T-helper 2 cell (primary cell): Measurements from ENCODE around the gene BAIAP2L2.
"Not testable (repeated sequence)": the region's sequence is repeated elsewhere in the genome, so short reads cannot be mapped to it uniquely, and the experiment has no call there.

Source experiments
- DNase-seq, 5 experiments: peaks; one replicate each; pipeline versions ENCODE4 v3.0.0 to v3.0.0-alpha.2; 2012 to 2022
- total RNA-seq, 2 donors: gene quantifications; one replicate each; lab custom pipeline; 2026; lab: John Stamatoyannopoulos, UW

BAIAP2L2 gene
- total RNA-seq = 0.31 to 1.1 reads per million in 2 donors

DNA sequence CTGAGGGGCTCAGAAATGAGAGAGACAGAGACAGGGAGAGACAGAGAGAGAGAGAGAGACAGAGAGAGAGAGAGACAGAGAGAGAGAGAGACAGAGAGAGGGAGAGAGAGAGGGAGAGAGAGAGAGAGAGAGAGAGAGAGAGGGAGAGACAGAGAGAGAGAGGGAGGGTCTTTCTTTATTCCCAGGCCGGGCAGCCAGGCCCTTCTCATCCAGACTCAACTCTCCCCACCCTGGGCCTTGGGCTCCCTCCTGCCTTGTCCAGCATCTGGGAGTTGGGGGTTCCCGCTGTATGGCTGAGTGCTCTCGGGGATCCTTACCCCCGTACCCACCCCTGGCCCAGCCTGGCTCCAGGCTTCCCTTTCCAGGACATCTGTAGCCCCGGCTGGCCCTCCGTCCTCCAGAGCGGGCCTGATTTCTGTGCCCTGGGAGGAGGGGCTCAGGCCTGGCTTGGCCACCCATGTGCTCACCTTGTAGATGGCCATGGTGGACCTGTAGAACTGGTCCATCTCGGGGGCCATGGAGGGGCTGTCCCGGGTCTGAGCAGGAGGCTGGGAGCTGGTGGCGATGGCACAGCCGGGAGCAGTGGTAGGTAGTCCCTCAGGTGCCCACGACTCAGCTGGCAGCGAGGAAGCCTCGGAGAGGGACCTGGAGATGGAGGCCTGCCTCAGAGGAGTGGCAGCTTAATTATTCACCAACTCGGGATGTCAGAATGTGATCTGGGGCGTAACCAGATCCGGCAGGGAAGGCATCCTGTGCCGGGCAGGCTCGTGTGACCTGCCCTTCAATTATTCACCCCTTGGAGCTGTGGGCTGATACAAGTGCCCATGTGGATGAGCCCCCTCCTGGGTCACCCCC lies at the start of gene BAIAP2L2:
Gene BAIAP2L2 (minus strand): TSS at position 677 of the 855 bp plus-strand sequence. CDS start 159 bp downstream, at position 518.
- no peak for DNase-seq

GRCh38 chr22:38155703-38156102 lies 45.2 kb upstream of the BAIAP2L2 start:
- no peak for DNase-seq

GRCh38 chr22:38154563-38154915 lies 44.1 kb upstream of the BAIAP2L2 start:
- not testable (repeated sequence) for DNase-seq

GRCh38 chr22:38153821-38154562 lies 43.5 kb upstream of the BAIAP2L2 start:
- no peak for DNase-seq

DNA sequence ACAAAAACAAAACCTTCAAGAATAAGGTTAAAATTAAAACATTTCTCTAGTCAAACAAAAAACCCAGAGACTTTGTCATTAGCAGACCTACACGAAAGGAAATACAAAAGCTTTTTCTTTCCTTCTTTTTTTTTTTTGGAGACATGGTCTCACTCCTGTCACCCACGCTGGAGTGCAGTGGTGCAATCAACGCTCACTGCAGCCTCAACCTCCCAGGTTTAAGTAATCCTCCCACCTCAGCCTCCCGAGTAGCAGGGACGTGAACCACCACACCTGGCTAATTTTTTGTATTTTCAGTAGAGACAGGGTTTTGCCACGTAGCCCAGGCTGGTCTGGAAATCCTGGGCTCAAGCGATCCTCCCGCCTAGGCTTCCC lies 40.6 kb upstream of the BAIAP2L2 start:
- no peak for DNase-seq

- DNase-seq = no peak
Measured at GRCh38 chr22:38148245-38148644, 37.8 kb upstream of the BAIAP2L2 start.

DNA sequence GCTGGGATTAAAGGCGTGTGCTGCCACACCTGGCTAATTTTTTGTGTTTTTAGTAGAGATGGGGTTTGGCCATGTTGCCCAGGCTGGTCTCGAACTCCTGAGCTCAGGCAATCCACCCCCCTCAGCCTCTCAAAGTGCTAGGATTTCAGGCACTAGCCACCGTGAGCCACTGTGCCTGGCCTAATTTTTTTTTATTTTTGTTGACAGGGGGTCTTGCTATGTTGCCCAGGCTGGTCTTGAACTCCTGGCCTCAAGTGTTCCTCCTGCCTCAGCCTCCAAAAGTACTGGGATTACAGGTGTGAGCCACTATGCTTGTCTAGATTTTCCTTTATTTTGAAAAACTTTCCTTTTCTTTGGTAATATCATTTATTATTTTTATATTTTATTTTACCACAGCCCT lies 35.7 kb upstream of the BAIAP2L2 start:
- not testable (repeated sequence) for DNase-seq

DNA sequence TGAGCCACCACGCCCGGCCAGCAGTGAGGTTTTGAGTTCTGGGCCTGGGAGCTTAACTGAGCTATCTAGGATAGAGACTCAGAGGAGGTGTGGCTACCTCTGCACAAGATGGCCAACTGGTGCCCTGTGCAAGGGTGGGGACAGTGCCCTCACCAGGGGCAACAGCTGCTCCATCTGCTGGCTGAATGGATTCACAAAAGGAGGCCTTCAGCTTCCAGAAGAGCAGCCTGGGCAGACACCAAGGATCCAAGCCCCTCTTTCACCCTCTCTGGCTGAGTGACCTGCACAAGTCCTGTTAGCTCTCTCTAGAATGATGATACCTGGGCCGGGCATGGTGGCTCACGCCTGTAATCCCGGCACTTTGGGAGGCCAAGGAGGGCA lies 33.5 kb upstream of the BAIAP2L2 start:
- peak in 1 of 5 experiments; percentile 21 for DNase-seq

- no peak for DNase-seq
Measured at GRCh38 chr22:38142606-38143005, 32.1 kb upstream of the BAIAP2L2 start.

DNA sequence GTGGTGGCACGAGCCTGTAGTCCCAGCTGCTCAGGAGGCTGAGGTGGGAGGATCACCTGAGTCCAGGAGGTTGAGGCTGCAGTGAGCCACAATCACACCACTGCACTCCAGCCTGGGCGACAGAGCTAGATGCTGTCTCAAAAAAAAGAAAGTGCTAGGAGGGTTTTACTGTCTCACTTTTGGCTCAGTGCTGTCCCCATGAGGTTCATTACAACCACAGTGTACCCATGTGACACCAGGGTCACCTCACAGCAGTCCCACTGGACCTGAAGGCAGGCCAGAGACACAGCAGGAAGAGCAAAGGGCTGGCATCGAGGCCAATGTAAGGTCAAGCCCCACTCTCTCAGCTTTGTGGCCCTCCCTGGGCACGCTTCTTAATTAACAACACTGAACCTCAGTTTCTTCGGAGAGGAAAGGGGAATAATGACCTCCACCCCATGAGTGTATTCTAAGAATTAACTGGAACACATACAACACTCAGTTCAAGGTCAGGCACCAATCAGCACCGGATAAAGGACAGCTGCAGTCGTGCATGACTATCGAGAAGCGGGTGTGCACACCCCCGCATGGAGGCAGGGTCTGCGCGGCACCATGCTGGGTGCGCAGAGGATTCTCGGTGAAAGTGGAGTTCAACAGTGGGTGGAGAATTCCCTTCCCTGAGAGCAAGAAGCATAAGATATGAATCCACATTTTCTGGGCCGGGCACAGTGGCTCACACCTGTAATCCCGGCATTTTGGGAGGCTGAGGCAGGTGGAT lies 30.9 kb upstream of the BAIAP2L2 start:
- no peak for DNase-seq

GRCh38 chr22:38139901-38140300 lies 29.4 kb upstream of the BAIAP2L2 start:
- DNase-seq = no peak

DNA sequence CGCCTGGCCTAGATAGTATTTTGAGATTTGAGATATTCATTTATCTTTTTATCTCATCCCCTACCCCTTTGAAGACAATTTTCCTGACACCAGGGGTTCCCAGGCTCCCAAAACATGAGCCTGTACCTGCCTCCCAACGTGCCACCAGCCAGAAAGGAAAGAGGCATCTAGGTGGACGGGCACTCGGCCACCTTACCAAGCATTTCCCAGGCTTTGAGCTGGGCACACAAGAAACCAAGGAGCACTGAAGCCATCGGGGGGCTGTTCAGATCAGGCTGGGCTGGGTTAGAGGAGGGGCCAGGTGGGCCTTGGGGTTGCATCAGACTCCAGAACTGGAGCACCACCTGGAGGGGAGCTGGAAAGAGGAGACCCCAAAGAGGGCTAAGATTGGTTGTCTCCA lies 28.5 kb upstream of the BAIAP2L2 start:
- DNase-seq = no peak

DNA sequence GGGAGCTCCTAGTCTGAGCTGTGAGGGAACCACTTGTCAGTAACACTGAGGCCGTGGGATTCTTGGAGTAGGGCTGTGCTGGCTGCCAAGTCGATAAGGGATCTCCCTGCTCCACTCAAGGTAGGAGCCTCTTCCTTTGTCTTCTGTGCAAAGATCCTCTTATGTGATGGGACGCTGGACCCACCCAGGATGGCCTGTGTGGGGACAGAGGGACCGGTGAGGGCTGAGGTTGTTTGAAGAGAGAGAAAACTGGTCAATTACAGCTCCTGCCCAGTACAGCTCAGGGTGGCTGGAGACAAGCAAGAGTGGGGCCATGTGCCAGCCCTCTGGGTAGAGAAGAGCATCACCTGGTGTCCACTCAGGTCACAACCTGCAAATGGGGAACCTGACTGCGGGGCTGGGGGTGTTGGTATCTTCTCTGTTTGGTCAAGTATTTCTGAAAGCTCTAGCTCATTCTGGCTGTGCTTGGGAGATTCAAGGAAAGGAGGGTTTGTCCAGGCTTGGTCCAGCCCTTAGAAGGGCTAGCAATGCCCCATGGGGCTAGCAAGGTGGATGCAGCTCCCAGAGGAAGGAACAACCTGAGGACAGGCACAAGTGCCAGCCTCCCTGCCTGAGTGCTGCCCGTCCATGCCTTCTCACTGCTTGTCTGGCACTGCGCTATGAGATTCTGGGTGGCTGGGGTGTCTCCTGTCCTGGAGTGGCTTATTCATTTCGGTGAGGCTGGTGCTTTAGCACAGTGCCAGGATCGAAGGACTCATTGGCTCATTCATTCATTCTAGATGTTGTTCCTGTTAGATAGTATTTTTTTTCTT lies 27.6 kb upstream of the BAIAP2L2 start:
- no peak for DNase-seq

GRCh38 chr22:38136607-38137006 lies 26.1 kb upstream of the BAIAP2L2 start:
- no peak for DNase-seq

GRCh38 chr22:38135133-38135706 lies 24.7 kb upstream of the BAIAP2L2 start:
- DNase-seq = no peak

DNA sequence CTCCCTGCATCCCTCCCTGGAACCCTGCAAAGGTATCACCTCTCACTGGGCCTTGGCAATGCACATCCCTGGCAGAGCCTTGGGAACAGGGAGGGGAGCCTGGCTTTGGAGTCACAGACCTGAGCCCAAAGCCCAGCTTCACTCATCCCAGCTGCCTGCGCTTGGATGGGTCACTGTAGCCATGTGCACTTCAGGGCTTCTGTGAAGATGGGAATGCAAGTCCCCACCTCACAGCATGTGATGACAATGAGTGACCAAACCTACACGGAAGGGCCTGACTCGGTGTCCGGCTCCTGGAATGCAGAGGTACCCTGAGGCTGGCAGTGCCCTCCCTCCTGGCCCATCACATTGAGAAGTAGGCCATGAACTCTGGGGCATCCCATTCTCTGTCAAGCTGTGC lies 22.8 kb upstream of the BAIAP2L2 start:
- DNase-seq = no peak

DNA sequence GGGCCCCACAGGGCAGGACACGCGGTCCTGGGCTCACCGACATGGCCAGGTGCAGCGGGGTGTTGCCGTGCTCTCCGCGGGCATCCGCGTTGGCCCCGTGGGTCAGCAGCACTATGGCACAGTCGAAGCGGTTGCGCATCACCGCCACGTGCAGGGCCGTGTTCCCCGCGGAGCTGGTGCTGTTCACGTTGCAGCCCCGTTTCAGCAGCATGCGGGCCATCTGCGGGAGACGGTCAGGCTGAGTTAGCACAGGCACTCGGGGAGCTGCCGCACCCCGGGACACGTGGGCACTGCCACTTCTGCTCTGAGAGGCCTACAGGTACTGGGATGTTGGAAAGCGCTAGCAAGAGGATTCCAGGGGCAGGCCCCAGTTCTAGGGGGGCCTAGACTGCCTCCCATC lies 22.3 kb upstream of the BAIAP2L2 start:
- no peak for DNase-seq

DNA sequence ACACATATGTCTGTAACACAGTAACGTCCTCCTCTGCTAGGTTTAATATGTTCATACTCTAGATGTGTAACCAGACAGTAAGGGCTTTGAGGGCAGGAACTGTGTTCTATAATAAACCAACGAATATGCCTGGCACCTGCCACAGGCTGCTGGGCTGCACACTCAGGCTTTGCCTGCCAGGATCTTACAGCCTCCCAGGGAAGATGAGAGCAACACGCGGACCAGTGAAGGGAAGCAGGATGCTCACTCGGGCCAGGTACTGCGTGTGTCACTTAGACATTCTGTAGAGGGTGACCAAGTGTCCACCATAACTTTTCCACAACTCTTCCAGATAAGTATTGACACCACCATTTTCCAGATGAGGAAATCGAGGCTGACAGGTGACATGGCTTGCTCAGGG lies 21.7 kb upstream of the BAIAP2L2 start:
- no peak for DNase-seq

GRCh38 chr22:38131399-38131798 lies 20.9 kb upstream of the BAIAP2L2 start:
- DNase-seq = no peak

DNA sequence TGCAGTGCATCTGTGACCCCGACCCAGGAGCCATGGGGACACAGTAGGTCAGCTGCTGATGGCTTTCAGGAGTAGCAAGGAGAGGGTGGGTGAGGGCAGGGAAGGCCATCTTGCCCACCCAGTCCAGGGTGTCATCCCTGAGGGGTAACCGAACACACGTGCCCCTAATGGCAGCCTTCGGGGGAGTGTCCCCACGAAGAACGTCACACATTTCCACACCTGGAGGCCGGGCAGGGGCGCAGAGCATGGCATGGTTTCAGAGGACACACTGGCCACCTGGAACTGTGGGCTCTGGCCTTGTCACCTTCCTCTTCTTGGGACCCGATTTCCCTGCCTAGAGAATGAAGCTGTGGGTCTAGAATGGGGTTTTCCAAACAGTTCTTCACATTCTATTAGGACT lies 19.4 kb upstream of the BAIAP2L2 start:
- no peak for DNase-seq

GRCh38 chr22:38129021-38129420 lies 18.5 kb upstream of the BAIAP2L2 start:
- DNase-seq = no peak

DNA sequence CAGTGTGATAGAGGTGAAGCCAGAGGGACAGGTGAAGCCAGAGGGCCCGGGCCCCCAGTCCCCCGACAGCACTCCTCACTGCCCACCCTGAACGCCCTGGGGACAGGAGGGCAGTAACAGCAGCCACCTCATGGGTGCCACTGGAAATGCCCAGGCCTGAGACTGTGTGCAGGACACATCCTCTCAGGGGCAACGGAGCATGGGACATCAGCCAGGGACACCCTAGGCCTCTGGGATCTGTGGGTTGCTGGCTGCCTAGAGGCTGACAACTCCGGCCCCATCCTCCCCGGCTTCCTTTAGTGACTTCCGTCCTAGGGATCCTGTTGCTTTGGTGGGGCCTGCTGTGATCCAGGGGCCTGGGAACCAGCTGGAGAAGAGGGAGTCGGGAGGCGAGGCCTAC lies 17.4 kb upstream of the BAIAP2L2 start:
- DNase-seq = no peak
